GM19468 (cell line): ENCODE results near the gene CNKSR3.

Experiments
- ATAC-seq: cut with Tn5 transposase; IDR thresholded peaks from one replicate; pipeline ENCODE4 v1.9.1; 2021; ENCODE audit warnings: mild to moderate bottlenecking, moderate library complexity, moderate number of reproducible peaks; ENCODE audit not compliant: unreplicated experiment; ENCODE audit errors: extremely low read depth

The CNKSR3 gene

GRCh38 chr6:154432533-154433476 is 77.7 kb downstream of the CNKSR3 start:
- no peak for ATAC-seq

GRCh38 chr6:154430481-154430919 is 80.0 kb downstream of the CNKSR3 start:
- ATAC-seq, result no peak

- ATAC-seq, result no peak
Measured at GRCh38 chr6:154429711-154430110, 80.8 kb downstream of the CNKSR3 start.

GRCh38 chr6:154428897-154429296 is 81.6 kb downstream of the CNKSR3 start:
- no peak for ATAC-seq

- ATAC-seq, result no peak
Measured at GRCh38 chr6:154427446-154427845, 83.0 kb downstream of the CNKSR3 start.

GRCh38 chr6:154426997-154427396 is 83.5 kb downstream of the CNKSR3 start:
- no peak for ATAC-seq

GRCh38 chr6:154425034-154425433 is 85.5 kb downstream of the CNKSR3 start:
- ATAC-seq, result no peak

GRCh38 chr6:154414021-154414813 is 96.3 kb downstream of the CNKSR3 start:
- peak; percentile 45 for ATAC-seq

- ATAC-seq, result no peak
Measured at GRCh38 chr6:154412106-154412820, 98.2 kb downstream of the CNKSR3 start.

GRCh38 chr6:154411076-154411475 is 99.4 kb downstream of the CNKSR3 start:
- no peak for ATAC-seq

- ATAC-seq, result no peak
Measured at GRCh38 chr6:154410619-154411072, 99.8 kb downstream of the CNKSR3 start.

GRCh38 chr6:154408891-154409500 is 101.5 kb downstream of the CNKSR3 start:
- ATAC-seq, result no peak

- ATAC-seq, result no peak
Measured at GRCh38 chr6:154407440-154407839, 103.0 kb downstream of the CNKSR3 start.

GRCh38 chr6:154406869-154407268 is 103.6 kb downstream of the CNKSR3 start:
- ATAC-seq, result no peak

- no peak for ATAC-seq
Measured at GRCh38 chr6:154406301-154406700, 104.2 kb downstream of the CNKSR3 start.

- no peak for ATAC-seq
Measured at GRCh38 chr6:154404791-154405400, 105.6 kb downstream of the CNKSR3 start.

- ATAC-seq, result no peak
Measured at GRCh38 chr6:154403788-154404187, 106.7 kb downstream of the CNKSR3 start.

- no peak for ATAC-seq
Measured at GRCh38 chr6:154402081-154402780, 108.3 kb downstream of the CNKSR3 start.

- ATAC-seq, result no peak
Measured at GRCh38 chr6:154399097-154399496, 111.4 kb downstream of the CNKSR3 start.
